GM21447 (cell line): ENCODE data around the gene RAB27A.
A peak's percentile ranks its signal among the peaks of the same experiment; 100 is the strongest.
"Not testable (repeated sequence)": the region's sequence is repeated elsewhere in the genome, so short reads cannot be mapped to it uniquely, and the experiment has no call there.

Experiments
- ATAC-seq: cut with Tn5 transposase; IDR thresholded peaks from one replicate; pipeline ENCODE4 v1.9.1; 2021; ENCODE audit not compliant: unreplicated experiment

RAB27A gene

DNA sequence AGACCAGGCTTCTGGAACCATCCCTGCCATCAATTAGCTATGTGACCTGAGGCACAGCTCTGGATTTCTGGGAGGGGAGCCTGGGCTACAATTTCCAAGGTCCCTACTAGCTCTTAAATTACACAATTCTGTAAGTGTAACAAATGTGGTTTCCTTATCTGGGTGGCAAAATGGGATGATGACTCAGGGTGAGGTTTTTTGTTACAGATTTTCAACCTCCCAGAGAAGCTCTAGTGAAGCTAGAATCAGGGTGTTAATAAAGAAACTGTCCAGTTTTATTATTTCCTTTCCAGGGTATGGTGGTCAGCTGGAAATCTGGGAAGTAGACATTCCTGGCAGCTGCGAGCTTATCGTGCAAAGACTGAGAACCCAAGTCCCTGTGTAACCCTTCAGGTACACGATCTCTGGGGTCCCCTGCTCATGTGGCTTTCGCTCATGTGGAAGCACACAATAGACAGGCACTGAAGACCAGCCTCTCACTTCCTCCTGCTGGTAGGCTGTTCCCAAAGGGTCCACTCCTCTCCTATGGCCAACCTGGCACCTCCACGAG, 7.3 kb downstream of the RAB27A start:
- ATAC-seq = no peak

DNA sequence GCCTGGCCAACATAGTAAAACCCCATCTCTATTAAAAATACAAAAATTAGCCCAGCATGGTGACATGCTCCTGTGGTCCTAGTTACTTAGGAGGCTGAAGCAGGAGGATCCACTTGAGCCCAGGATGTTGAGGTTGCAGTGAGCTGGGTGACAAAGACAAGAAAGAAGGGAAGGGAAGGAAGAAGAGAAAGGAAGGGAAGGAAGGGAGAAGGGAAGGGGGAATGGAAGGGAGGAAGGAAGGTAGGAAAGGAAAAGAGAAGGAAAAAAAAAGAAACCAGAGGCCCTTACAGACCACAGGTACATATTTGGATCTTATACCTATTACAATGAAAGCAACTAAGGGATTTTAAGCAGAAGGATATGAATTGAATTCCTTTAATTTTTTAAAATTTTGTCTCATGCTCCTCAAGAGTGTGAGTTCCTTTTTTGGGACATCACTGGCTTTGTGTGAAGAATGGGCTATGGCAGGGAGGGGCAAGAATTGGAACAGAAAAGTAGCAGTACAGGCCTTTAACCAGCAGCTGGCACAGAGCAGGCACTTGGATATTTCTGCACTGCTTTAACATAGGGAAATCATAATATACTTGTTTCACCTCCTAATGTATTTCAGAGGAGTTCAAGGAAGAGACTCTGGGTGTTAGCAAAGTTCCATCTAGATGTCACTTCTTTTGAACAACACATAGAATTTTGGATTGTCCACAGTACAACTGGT, 7.9 kb downstream of the RAB27A start:
- no peak for ATAC-seq

DNA sequence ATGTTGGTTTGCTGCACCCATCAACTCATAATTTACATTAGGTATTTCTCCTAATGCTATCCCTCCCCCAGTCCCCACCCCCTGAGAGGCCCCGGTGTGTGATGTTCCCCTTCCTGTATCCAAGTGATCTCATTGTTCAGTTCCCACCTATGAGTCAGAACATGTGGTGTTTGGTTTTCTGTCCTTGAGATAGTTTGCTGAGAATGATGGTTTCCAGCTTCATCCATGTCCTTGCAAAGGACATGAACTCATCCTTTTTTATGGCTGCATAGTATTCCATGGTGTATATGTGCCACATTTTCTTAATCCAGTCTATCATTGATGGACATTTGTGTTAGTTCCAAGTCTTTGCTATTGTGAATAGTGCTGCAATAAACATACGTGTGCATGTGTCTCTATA, 9.0 kb downstream of the RAB27A start:
- ATAC-seq = not testable (repeated sequence)

DNA sequence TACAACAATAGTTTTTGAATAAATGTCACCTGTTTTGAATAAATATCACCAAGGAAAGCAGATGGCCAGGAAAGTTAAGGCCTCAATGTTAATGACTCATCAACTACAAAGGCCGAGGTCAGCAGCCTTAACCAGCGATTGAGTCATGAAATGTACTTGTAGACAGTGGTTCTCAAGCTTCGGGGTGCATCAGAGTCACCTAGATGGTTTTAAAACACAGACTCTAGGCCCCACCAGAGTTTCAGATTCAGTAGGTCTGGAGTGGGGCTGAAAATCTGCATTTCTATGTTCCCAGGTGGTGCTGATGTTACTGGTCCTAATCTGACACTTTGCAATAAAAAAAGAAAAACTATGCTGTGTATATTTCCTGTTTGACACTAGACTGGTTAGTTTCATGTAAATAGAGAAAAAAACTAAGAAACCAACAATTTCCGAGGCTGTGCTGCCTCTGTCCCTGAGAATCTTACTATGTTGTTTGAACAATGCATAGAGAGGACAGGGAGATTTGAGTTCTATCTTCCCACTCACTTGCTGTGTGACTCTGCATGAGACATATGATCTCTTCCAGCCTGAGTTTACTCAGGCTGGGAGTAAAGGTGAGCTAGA, 9.8 kb downstream of the RAB27A start:
- ATAC-seq = peak; percentile 75

DNA sequence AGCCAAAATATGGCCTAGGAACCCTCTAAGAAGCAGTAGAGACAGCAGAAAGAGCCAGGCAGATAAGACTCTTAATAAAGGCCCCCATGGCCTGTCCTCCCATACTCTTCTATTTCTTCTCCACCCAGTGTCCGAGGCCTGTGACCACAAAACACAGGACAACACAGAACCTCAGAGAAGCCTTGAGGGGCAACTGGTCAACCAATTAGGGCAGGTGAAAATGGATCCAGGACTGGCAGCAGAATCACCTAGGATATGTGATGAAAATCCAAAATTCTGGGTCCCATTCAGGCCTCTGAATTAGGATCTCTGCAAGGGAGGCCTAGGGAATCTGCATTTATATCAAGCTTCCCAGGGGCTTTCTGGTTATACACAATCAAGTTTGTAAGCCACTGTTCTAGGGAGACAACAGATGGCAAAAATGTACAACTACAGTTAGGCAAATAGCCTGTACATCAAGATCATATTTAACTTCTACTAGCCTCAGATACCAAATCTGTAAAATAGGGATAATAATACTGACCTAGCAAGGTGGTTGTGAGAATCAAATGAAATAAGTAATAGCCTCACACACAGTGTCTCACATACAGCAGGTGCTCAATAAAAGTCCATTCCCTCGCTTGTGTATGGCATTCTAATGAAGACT, 10.4 kb downstream of the RAB27A start:
- ATAC-seq = no peak

DNA sequence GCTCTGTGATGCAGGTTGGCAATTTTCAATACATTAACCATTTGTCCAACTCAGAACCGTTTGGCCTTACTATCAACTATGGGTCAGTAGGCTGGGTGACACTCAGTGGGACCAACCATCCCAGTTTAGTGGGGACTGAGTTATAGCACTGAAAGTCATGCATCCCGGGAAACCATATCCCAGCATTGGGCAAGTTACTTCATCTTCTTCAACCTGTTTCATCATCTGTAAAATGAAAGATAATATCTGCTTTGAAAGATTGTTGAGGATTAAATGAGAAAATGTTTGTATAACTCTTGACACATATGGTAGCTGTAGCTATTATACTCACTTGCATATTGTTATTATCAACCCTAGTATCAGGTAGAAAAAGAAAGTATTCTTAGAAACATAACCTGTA, 11.9 kb downstream of the RAB27A start:
- ATAC-seq = no peak

DNA sequence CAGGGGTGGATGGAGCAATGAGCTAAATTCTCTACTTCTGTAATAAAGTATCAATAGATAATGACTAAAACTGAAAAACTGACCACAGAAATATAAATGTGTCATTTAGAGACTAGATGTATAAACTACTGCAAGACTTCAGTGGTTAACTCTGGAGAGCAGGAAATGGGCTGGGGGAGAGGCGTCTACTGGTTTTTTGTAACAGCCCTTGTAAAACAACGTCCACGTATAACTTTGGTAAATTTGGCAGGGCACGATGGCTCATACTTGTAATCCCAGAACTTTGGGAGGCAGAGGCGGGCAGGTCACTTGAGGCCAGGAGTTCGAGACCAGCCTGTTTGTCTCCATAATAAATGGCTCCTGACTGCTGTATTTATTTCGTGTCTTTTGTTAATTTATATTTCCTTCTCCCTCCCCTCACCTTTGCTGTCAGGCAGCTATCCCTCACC, 12.5 kb downstream of the RAB27A start:
- ATAC-seq = peak; percentile 49

DNA sequence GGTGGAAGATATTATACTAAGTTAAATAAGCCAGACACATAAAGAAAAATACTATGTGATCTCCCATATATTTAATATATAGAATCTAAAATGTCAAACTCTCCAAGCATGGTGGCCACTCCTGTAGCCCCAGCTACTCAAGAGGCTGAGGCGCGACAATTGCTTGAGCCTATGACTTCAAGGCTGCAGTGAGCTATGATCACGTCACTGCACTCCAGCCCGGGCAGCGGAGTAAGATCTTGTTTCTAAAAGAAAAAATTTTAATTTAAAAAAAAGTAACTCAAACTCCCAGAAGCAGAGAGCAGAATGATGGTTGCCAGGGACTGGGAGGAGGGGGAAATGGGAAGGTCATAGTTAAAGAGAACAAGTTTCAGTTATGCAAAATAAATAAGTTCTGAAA, 13.3 kb downstream of the RAB27A start:
- ATAC-seq = no peak

DNA sequence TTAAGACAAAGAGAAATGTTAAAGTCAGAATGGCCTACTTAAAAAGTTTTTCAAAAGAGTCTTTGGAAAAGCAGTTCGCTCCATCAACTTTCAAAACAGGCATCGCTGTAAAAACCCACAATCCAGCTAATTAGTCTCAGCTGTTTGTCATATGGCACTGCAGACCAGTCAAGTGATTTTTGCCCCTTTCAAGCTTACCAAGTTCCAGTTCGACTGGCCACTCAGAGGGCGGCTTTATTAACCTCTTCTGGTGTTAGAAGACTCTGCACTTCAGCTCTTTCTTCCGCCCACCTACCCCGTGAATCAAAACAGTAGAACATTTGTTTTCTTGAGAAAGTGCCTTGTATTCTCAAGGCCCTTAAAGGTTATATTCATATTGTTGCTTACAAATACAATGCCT, 19.3 kb downstream of the RAB27A start:
- no peak for ATAC-seq

DNA sequence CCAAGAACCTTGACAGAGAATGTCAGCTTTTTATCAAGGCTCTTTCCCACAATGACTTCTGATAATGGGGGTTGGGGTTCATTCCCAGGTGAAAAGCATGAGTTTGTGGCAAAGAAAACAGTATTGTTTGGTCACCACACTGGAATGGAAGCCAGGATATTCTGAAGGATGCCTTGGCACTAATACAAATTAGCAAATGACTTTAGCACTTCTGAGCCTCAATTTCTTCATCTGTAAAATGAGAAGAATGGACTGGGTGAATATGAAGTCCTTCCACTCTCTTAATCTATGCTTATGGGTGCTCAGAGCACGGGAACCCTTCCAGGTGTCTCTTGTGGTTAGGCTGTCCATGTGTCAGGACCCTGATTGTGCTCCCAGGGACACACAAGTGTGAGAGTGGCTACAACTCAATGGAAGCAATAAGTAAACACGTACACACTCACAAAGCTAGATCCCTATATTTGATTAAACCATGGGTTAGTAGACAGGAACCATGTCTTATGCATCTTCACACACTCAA, 21.4 kb downstream of the RAB27A start:
- ATAC-seq = no peak

DNA sequence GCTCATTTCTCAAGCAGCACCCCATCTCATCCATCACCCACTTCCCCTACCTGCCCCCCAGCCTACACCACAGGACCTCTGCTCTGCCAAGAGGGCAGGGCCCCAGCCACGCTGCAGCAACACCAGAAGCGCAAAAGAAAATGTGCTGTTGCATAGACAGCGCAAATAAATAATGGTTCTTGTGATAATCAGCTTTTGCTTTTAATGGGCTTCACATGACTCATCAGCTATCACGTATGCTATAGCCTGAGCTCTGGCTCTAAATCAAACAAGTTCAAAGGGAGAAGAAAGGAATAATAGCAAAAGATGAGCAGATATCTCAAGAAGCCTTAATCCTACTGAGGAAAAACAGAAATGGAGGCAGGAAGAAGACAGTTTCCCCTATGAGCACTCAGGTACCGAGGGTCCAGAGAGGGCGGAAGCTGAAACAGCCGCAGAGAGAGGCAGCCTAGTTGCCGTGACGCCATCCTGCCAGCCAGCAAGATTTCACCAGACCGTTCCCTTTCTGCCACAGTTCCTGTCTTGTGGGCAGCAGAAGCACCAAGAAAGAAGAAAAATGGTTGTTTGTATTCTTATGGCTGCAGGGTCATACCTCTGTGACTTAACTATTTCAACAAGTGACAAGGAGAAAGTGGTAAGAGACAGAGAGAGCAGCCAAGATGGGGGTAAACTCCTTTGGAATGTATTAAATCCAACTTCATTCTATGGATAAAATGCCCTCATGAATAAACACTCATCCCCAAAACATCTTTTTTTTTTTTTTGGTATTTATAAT, 22.0 kb downstream of the RAB27A start:
- ATAC-seq = peak; percentile 94

DNA sequence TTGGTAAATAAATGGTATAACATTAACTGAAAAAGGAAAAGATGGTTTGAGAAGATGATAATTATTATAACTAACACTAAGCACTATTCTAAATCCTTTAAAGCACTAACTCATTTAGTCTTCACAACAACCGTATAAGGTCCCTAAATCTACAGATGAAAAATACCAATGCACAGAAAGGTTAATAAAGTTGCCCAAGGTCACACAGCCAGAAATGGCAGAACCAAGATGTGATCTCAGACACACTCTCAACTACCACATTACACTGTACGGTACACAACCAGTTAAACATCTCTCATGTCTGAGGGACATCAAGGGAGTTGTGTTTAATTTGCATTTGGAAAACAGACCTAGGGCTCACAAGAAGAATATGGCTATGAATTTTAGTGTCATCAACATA, 23.1 kb downstream of the RAB27A start:
- ATAC-seq = no peak

DNA sequence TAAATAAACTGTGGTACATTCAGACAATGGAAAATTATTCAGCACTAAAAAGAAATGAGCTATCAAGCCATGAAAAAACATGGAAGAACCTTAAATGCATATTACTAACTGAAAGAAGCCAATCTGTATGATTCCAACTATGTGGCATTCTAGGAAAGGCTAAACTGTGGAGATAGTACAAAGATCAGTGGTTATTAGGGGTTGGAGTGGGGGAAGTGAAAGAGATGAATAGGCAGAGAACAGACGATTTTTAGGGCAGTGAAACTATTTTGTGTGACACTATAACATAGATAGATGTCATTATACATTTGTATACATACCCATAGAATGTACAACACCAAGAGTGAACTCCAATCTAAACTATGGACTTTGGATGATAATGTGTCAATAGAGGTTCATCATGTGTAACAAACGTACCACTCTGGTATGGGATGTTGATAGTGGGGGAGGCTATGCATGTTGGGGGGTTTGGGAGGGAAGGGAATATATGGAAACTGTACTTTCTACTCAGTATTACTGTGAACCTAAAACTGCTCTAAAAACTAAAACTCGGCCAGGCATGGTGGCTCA, 29.0 kb downstream of the RAB27A start:
- ATAC-seq = no peak

DNA sequence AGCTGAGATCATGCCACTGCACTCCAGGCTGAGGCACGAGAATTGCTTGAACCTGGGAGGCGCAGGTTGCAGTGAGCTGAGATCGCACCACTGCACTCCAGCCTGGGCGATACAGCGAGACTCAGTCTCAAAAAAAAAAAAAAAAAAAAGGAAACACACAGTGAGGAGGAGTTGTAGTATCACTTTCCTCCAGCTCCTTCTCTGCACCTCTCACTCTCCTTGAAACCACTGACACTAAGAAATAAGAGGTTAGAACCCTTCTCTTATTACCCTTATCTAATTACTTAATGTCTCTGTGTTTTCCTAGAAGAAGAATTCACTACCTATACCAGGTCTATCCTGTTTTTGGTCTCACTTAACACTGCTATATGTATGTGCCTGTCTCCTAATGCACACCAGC, 31.7 kb downstream of the RAB27A start:
- ATAC-seq = no peak

DNA sequence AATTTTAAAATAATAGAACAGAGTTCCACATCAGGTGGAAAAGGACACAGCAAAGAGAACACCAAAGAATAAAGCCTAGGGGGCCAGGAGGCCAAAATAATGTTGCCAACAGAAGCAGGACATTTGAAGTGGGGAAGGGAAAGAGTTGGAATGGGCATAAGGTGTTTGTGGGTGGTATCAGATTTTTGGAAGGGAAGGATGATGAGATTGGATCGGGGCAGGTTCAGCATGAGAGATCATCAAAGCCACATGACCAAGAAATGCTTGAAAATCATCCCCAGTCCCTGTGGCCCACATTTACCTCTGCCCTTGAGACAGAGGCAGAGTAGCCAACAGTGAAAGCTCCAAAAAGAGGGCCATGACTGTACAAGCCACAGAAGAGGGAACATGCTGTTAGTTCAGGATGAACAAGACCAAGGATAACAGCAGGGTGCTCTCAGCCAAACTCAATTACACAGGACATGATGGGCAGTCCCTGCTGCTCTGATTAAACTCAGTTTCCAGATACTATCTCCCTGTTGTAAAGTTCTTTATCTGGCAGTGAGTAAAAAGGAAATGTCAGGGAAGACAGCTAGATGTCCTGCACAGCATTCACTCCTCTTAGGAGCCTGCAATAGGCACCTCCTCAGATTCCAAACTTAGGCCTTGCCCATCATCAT, 32.5 kb downstream of the RAB27A start:
- ATAC-seq = no peak

DNA sequence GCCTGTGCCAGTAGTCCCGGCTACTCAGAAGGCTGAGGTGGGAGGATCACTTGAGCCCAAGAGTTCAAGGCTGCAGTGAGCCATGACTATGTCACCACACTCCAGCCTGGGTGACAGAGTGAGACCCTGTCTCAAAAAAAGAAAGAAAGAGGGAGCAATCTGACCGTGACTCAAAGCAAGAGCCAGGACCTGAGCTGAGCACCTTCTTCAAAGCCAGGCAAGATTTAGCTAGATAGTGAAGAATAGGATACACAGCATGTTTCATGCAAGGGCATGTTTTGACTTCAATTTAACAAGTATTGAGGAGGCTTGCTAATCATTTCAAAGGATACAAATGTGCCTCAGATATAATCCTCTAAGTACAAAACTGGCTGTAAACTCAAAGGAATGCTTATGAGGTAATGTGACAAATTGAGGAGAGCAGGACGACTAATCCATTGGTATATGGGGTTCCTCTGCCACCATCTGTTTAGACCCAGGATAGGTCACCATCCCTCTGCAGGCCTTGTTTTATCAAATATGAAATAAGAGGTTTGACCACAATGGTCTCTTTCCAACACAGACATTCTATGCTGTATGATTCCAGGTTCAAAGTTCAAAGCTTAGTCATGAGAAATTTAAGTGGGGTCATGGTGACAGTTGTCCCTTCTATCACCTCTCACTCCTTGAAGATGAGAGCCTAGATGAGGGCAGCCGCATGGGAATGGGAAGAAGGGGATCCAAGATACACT, 33.2 kb downstream of the RAB27A start:
- ATAC-seq = peak; percentile 3

DNA sequence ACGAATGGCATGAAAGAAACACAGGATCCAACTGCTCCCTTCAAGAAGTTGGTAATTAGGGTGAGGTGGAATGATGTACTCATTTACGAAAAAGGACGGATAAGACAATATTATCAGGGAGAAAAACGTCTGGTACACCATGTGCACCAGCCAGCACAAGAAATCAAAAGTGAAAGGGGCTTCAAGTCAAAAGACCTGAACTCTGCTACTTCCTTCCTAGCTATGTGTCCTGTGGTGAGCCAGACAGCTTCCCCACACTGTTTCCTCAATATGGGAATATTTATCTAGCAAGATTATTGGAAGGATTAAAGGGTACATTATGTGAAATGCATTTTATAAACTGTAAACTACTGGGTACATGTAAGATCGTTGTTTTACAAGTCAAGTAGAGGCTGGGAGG, 33.9 kb downstream of the RAB27A start:
- ATAC-seq = peak; percentile 63

DNA sequence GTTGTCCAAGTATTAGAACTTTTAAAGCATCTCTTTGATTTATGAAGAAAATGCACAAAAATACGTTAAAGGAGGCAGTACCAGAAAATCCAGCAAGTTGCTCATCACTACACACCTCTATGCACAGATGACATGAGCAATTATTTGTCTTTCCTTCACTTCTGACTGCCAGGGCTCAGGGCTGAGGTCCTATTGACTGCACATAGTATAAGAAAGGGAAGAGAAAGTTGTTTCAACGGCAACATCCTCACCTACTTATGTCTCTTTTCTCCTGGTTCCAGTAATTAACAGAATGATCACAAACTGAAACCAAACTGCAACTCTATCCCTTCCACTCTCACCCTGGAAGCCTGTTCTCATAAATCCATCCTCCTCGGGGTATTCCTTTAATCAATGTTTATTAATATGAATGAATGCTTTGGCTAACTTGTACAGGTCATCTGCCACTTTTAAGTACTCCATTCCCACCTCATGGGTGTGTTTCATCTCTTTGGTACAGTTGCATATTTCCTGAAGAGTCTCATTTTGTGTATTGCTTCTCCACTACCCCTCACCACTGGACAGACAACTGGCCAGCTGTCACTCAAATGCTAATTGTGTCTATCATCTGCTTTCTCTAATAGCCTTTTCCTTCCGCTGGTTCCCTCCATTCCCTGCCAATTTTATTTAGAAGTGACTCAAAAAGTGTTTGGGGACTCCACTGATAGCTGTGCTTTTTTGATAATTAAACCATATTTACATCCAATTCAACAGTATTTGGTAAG, 34.5 kb downstream of the RAB27A start:
- ATAC-seq = peak; percentile 39

DNA sequence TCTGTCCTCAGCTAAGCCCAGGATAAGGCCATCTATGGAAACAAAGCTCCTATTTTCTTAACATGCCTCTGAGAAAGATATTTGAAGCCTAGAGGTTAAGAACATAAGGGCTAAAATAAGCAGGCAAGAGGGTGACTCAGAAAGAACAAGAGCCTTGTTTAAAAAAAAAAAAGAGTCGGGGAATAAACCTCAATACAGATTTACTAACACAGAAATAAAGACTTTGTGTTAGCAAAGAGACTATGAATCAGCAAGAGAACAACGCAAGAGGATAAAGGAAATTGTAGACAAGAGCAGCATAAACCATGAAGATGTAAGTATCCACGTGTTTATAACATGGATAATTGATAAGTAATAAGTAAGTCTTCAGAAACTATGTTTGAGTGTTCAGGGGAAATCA, 36.0 kb downstream of the RAB27A start:
- ATAC-seq = no peak
